ENCODE results near the gene CSNK2A1.

CSNK2A1 gene

GRCh38 chr20:427849-428657, 115.5 kb downstream of the CSNK2A1 start:
- DNase-seq: no peak

DNA sequence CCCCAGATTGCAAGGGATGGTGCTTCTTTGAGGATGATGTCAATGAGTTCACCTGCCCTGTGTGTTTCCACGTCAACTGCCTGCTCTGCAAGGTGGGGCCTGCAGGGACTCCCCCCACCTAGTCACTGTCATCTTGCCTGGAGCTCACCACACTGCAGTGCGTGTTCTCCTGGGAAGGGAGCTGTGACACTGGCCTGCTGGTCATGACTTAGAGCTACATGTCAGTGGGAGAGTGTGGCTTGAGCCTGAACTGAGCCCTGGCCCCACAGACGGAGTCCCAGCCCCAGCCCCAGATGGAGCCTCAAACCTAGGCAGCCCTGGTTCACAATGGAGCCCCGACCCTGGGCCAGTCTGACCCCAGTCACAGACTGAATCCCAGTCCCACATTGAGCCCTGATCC, 116.2 kb downstream of the CSNK2A1 start:
- no peak for DNase-seq

DNA sequence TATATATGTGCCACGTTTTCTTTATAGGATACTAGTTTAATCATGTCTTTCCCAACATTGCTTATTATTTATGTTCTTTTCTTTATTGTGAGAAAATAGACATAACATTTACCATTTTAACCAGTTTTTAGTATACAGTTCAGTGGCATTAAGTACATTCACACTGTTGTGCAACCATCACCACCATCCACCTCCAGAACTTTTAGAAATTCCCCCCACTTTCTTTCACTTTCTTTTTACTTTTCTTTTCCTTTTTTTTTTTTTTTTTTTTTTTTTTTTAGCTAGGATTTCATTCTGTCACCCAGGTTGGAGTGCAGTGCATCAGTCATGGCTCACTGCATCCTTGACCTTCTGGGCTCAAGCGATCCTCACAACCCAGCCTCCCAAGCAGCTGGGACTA, 117.0 kb downstream of the CSNK2A1 start:
- DNase-seq: no peak
